ENCODE data around the gene UBE4B. TPM values are rescaled to one million over a fixed set of nuclear protein-coding genes. Genes with fewer than 3 reads are reported as not detected.

Gene UBE4B
- total and polyA plus RNA-seq, 2 experiments from 2014 or later, result 14.3 to 27.6 TPM

GRCh38 chr1:10189659-10190058 is 156.9 kb downstream of the UBE4B start:
- Histone ChIP-seq H3K4me1 (ENCODE audit: insufficient read depth) (peaks cover 4% of the 10 kb centered on the region; the same call in 1 of the 2 replicates), H3K36me3 (ENCODE audit: low read depth) (no peaks in the 10 kb centered on the region), H3K9me3 (ENCODE audit: low read depth) (no peaks in the 10 kb centered on the region), H4K20me1 (ENCODE audit: insufficient read depth) (no peaks in the 10 kb centered on the region), H3K4me2 (ENCODE audit: unreplicated experiment) (no peak overlapping the region), H3K79me2 (ENCODE audit: insufficient read depth) (no peaks in the 10 kb centered on the region), H3K9ac (no peak overlapping the region), H3K27me3 (replicated peaks; ENCODE audit: insufficient read depth) (no peaks in the 10 kb centered on the region), H3K27ac (no peak overlapping the region), H2AFZ (no peak overlapping the region), H3F3A (ENCODE audit: insufficient read depth) (peaks cover 12% of the 10 kb centered on the region; the same call in 1 of the 2 replicates), H3K9me2 (ENCODE audit: insufficient read depth) (no peaks in the 10 kb centered on the region), H3K4me3 (no peak overlapping the region)
- TF ChIP-seq EZH2phosphoT487 (IDR thresholded peaks at IDR 0.05; ENCODE audit: insufficient read depth, low read depth), result no peak
- no peak for TF ChIP-seq EZH2 (IDR thresholded peaks at IDR 0.05; ENCODE audit: insufficient read depth, poor library complexity, severe bottlenecking)
- WGBS, 2 experiments (ENCODE audit: low coverage in 1 of 2, low lambda C conversion rate in 2 of 2, missing lambda C conversion rate in 2 of 2), result 28 to 34% methylated on average over 4 of the region's 4 CpGs
- DNase-seq, result no peak
- in situ Hi-C loops (cut with MboI), result no loop called here

GRCh38 chr1:10192263-10192662 is 159.5 kb downstream of the UBE4B start:
- H3K27ac ChIP-seq, result no peak overlapping the region
- no peaks in the 10 kb centered on the region for H4K20me1 ChIP-seq (ENCODE audit: insufficient read depth)
- no peaks in the 10 kb centered on the region for H3K27me3 ChIP-seq (replicated peaks; ENCODE audit: insufficient read depth)
- no peak overlapping the region for H3K9ac ChIP-seq
- 0 out of 2 replicates have a peak, but pooled peaks cover 7% of the 10 kb centered on the region for H3K4me1 ChIP-seq (ENCODE audit: insufficient read depth)
- WGBS, 2 experiments (ENCODE audit: low coverage in 1 of 2, low lambda C conversion rate in 2 of 2, missing lambda C conversion rate in 2 of 2), result 89 to 90% methylated on average over 5 of the region's 5 CpGs
- TF ChIP-seq EZH2phosphoT487 (IDR thresholded peaks at IDR 0.05; ENCODE audit: insufficient read depth, low read depth) (no peak), EZH2 (IDR thresholded peaks at IDR 0.05; ENCODE audit: insufficient read depth, poor library complexity, severe bottlenecking) (no peak)
- H3K79me2 ChIP-seq (ENCODE audit: insufficient read depth), result no peaks in the 10 kb centered on the region
- no peak overlapping the region for H3K4me2 ChIP-seq (ENCODE audit: unreplicated experiment)
- H3K9me3 ChIP-seq (ENCODE audit: low read depth), result no peaks in the 10 kb centered on the region
- H3K36me3 ChIP-seq (ENCODE audit: low read depth), result no peaks in the 10 kb centered on the region
- H3K9me2 ChIP-seq (ENCODE audit: insufficient read depth), result no peaks in the 10 kb centered on the region
- no peak overlapping the region for H3K4me3 ChIP-seq
- H3F3A ChIP-seq (ENCODE audit: insufficient read depth), result peaks cover 9% of the 10 kb centered on the region
- no peak for DNase-seq
- no peak overlapping the region for H2AFZ ChIP-seq
- in situ Hi-C loops (cut with MboI), result no loop called here

- Histone ChIP-seq H3F3A (ENCODE audit: insufficient read depth) (peaks cover 19% of the 10 kb centered on the region), H2AFZ (no peak overlapping the region), H3K4me3 (no peak overlapping the region), H3K79me2 (ENCODE audit: insufficient read depth) (no peaks in the 10 kb centered on the region), H3K4me1 (ENCODE audit: insufficient read depth) (0 out of 2 replicates have a peak, but pooled peaks cover 7% of the 10 kb centered on the region), H3K36me3 (ENCODE audit: low read depth) (no peaks in the 10 kb centered on the region), H3K27me3 (replicated peaks; ENCODE audit: insufficient read depth) (no peaks in the 10 kb centered on the region), H3K4me2 (ENCODE audit: unreplicated experiment) (no peak overlapping the region), H3K9me2 (ENCODE audit: insufficient read depth) (no peaks in the 10 kb centered on the region), H3K9ac (no peak overlapping the region), H4K20me1 (ENCODE audit: insufficient read depth) (no peaks in the 10 kb centered on the region), H3K27ac (no peak overlapping the region), H3K9me3 (ENCODE audit: low read depth) (no peaks in the 10 kb centered on the region)
- in situ Hi-C loops (cut with MboI), result no loop called here
- TF ChIP-seq EZH2 (IDR thresholded peaks at IDR 0.05; ENCODE audit: insufficient read depth, poor library complexity, severe bottlenecking) (no peak), EZH2phosphoT487 (IDR thresholded peaks at IDR 0.05; ENCODE audit: insufficient read depth, low read depth) (no peak)
- WGBS, 2 experiments (ENCODE audit: low coverage in 1 of 2, low lambda C conversion rate in 2 of 2, missing lambda C conversion rate in 2 of 2), result 67 to 80% methylated on average over 6 of the region's 6 CpGs
- no peak for DNase-seq
Measured at GRCh38 chr1:10193288-10193687, 160.5 kb downstream of the UBE4B start.

GRCh38 chr1:10195570-10195969 is 162.8 kb downstream of the UBE4B start:
- in situ Hi-C loops (cut with MboI), result no loop called here
- H3K9ac ChIP-seq, result no peak overlapping the region
- no peak for TF ChIP-seq EZH2 (IDR thresholded peaks at IDR 0.05; ENCODE audit: insufficient read depth, poor library complexity, severe bottlenecking)
- TF ChIP-seq EZH2phosphoT487 (IDR thresholded peaks at IDR 0.05; ENCODE audit: insufficient read depth, low read depth), result no peak
- H3K79me2 ChIP-seq (ENCODE audit: insufficient read depth), result no peaks in the 10 kb centered on the region
- no peak overlapping the region for H3K4me2 ChIP-seq (ENCODE audit: unreplicated experiment)
- no peaks in the 10 kb centered on the region for H3K27me3 ChIP-seq (replicated peaks; ENCODE audit: insufficient read depth)
- H3K9me2 ChIP-seq (ENCODE audit: insufficient read depth), result no peaks in the 10 kb centered on the region
- H2AFZ ChIP-seq, result no peak overlapping the region
- peaks cover 19% of the 10 kb centered on the region for H3F3A ChIP-seq (ENCODE audit: insufficient read depth)
- no peak overlapping the region for H3K4me3 ChIP-seq
- no peaks in the 10 kb centered on the region for H4K20me1 ChIP-seq (ENCODE audit: insufficient read depth)
- H3K4me1 ChIP-seq (ENCODE audit: insufficient read depth), result 0 out of 2 replicates have a peak, but pooled peaks cover 7% of the 10 kb centered on the region
- H3K9me3 ChIP-seq (ENCODE audit: low read depth), result no peaks in the 10 kb centered on the region
- DNase-seq, result peak; percentile 58
- WGBS, 2 experiments (ENCODE audit: low coverage in 1 of 2, low lambda C conversion rate in 2 of 2, missing lambda C conversion rate in 2 of 2), result 67 to 74% methylated on average over 5 to 6 of the region's 6 CpGs
- H3K36me3 ChIP-seq (ENCODE audit: low read depth), result no peaks in the 10 kb centered on the region
- no peak overlapping the region for H3K27ac ChIP-seq

- no peaks in the 10 kb centered on the region for H3K27me3 ChIP-seq (replicated peaks; ENCODE audit: insufficient read depth)
- in situ Hi-C loops (cut with MboI), result no loop called here
- no peak overlapping the region for H3K4me3 ChIP-seq
- no peaks in the 10 kb centered on the region for H3K36me3 ChIP-seq (ENCODE audit: low read depth)
- TF ChIP-seq EZH2phosphoT487 (IDR thresholded peaks at IDR 0.05; ENCODE audit: insufficient read depth, low read depth) (no peak), EZH2 (IDR thresholded peaks at IDR 0.05; ENCODE audit: insufficient read depth, poor library complexity, severe bottlenecking) (no peak)
- H3K4me2 ChIP-seq (ENCODE audit: unreplicated experiment), result peak overlapping the region; percentile 47
- 0 out of 2 replicates have a peak, but pooled peaks cover 7% of the 10 kb centered on the region for H3K4me1 ChIP-seq (ENCODE audit: insufficient read depth)
- DNase-seq, result peak; percentile 76
- H4K20me1 ChIP-seq (ENCODE audit: insufficient read depth), result no peaks in the 10 kb centered on the region
- peaks cover 19% of the 10 kb centered on the region for H3F3A ChIP-seq (ENCODE audit: insufficient read depth)
- H3K9me2 ChIP-seq (ENCODE audit: insufficient read depth), result no peaks in the 10 kb centered on the region
- WGBS, 2 experiments (ENCODE audit: low coverage in 1 of 2, low lambda C conversion rate in 2 of 2, missing lambda C conversion rate in 2 of 2), result 34 to 37% methylated on average over 3 of the region's 3 CpGs
- no peaks in the 10 kb centered on the region for H3K79me2 ChIP-seq (ENCODE audit: insufficient read depth)
- H3K9ac ChIP-seq, result no peak overlapping the region
- H2AFZ ChIP-seq, result no peak overlapping the region
- H3K27ac ChIP-seq, result no peak overlapping the region
- H3K9me3 ChIP-seq (ENCODE audit: low read depth), result no peaks in the 10 kb centered on the region
Measured at GRCh38 chr1:10196976-10197375, 164.2 kb downstream of the UBE4B start.

All from GM23248 (cell line).